Cerebellar nuclear complex (tissue), 1 donor: ENCODE data around the gene MEGF10.
"Not testable (repeated sequence)": the region's sequence is repeated elsewhere in the genome, so short reads cannot be mapped to it uniquely, and the experiment has no call there.

Experiments
- DNase-seq, 2 experiments: peaks; one replicate each; lab custom pipeline; 2025; lab: John Stamatoyannopoulos, UW

Gene MEGF10

GRCh38 chr5:127290019-127290945, at the start of gene MEGF10:
MEGF10 (plus strand) TSS chr5:127290796; CDS start chr5:127331309, 40,513 bp downstream.
- no peak for DNase-seq

GRCh38 chr5:127243011-127243410, 47.6 kb upstream of the MEGF10 start:
- no peak for DNase-seq

DNA sequence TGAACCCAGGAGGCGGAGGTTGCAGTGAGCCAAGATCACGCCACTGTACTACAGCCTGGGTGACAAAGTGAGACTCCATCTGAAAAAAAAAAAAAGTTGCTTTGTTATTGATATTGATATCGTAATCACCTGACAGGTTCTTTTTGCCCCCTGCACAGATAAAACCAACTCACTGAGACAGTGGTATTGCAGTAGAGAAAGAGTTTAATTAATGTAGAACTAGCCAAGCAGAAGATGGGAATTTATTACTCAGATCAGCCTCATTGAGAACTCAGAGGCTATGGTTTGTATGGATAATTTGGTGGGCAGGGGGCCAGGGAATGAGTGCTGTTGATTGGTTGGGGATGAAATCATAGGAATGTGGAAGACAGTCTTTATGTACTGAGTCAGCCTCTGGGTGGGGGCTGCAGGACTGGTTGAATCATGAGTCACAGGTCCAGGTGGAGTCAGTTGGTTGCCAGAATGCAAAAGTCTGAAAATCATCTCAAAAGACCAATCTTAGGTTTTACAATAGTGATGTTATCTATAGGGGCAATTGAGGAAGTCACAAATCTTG, 35.8 kb upstream of the MEGF10 start:
- no peak for DNase-seq

DNA sequence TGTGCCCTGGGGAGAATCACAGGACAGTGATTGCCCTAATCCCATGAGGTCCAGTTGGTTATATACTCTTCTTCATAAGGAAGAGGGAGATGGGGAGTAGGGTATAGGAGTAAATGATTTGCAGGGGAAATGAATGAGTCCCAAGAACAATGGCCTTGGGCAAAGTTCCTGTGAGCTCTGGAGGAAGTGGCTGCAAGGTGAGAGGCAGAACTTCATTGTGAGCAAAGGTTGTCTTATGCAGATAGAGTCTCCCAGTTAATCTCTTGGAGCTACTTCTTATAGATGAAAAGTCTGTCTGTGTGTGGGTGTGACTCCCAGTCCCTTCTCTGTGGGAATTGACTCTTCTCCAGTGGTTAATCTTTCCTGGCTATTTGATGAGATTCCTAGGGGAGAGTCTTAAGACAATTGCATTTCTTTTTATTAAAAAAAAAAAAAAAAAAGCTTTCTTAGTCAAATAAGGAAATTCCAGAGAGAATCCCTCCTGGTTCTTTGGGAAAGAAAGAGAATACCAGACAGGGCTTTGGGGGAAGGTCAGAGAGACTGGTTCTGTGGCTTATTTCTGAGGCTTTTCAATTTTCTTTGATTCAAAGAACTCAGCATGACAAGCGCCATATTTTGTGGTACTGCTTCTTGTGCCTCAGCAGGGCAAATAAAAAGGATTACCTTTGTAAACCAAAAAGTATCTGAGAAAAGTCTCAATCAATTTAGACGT, 33.6 kb upstream of the MEGF10 start:
- DNase-seq = no peak

GRCh38 chr5:127260686-127261085, 29.9 kb upstream of the MEGF10 start:
- DNase-seq = no peak

DNA sequence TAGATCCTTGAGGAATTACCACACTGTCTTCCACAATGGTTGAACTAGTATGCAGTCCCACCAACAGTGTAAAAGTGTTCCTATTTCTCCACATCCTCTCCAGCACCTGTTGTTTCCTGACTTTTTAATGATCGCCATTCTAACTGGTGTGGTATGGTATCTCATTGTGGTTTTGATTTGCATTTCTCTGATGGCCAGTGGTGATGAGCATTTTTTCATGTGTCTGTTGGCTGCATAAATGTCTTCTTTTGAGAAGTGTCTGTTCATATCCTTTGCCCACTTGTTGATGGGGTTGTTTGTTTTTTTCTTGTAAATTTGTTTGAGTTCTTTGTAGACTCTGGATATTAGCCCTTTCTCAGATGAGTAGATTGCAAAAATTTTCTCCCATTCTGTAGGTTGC, 25.1 kb upstream of the MEGF10 start:
- not testable (repeated sequence) for DNase-seq

GRCh38 chr5:127268342-127268741, 22.3 kb upstream of the MEGF10 start:
- not testable (repeated sequence) for DNase-seq

GRCh38 chr5:127270713-127271112, 19.9 kb upstream of the MEGF10 start:
- DNase-seq = not testable (repeated sequence)

DNA sequence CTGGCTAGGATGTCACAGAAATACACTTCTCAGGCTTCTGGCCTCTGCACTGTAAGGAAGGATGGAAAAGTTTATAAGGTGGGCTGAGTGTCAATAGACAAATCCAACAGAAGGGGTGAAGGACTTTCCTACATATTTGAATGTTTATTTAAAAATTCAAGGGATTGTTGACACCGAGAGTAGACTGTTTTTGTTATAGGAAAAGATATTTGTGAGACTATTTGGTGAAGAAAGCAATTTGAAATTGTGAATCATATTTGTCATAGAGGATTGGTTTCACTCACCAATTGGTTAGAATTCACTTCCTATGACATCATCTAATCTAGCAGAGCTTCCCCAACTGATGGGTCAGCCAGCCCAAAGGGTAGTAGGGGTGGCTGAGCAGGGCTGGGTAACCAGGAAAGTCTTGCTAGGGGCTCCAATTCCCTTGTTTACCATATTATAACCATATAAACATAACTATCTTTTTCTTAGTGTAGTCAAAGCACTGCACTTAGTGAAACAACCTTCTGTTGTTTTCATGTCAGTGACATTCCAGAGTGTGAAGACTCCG, 14.9 kb upstream of the MEGF10 start:
- no peak for DNase-seq

GRCh38 chr5:127280491-127281220, 9.9 kb upstream of the MEGF10 start:
- DNase-seq = no peak

DNA sequence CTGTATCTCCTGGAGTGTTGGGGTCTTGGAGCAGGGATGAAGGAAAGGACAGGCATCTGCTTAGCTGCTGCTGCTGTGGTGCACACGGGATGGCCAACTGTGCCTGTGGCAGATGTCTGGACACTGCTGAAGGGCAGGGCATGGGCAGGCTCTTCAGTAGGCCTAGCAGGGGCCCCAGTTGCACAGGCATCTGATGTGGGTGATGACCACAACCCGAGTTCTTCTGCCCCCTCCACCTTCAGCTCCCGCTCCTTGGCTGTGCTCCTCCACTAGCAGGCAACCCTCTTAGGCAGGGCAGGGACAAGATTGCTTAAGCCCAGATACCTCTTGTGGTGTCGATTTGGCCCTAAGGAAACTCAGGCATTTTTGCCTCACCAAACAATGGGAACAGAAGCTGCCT, 9.0 kb upstream of the MEGF10 start:
- no peak for DNase-seq

DNA sequence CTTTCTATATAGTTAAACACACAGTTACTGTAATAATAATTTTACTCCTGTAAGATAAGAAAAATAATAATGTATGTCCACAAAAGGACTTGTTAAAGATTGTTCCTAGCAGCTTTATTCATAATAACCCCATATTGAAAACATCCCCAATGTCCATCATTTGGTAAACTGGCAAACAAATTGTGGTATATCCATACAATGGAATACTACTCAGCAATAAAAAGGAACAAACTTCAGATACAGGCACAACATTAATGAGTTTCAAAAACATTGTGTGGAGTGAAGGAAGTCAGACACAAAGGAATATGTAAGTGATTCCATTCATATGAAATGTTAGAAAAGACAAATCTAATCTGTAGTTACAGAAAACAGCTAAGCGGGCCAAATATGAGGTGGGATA, 1.9 kb upstream of the MEGF10 start:
- DNase-seq = no peak

- DNase-seq = no peak
Observed at GRCh38 chr5:127290946-127291693, 524 bp downstream of the MEGF10 start.

DNA sequence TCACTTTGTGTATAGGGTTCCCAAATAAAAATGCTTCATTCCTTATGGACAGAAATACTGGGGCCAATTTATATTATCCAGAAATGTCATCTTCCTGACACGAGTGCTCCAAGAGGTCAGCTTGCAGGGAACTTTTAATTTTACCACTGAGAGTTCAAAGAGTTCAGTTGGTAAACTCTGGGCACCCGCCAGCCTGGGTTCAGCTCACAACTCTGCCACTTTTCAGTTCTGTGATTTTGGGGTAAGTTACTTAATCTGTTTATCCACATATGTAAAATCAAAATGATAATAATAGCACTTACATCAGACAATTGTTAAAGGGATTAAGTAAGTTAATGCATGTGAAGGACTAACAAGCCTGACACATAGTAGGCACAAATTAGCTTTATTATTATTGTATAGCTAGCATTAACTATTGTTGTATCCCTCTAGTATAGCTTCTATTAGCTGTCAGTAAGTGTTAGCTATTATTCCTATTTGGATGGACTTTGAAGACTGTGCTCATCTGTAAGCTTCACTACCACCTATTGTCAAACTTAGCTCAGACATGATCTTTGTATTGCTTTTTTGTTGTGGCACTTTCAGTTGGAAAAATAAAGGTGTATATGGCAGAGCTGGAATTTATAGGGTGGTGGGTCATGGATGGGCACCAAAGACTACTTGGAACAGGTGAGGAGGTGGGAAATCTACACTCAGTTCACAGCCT, 1.6 kb downstream of the MEGF10 start:
- DNase-seq = no peak

GRCh38 chr5:127293373-127293772, 2.8 kb downstream of the MEGF10 start:
- DNase-seq = no peak

GRCh38 chr5:127294829-127295228, 4.2 kb downstream of the MEGF10 start:
- DNase-seq = no peak

GRCh38 chr5:127295454-127295853, 4.9 kb downstream of the MEGF10 start:
- DNase-seq = no peak

DNA sequence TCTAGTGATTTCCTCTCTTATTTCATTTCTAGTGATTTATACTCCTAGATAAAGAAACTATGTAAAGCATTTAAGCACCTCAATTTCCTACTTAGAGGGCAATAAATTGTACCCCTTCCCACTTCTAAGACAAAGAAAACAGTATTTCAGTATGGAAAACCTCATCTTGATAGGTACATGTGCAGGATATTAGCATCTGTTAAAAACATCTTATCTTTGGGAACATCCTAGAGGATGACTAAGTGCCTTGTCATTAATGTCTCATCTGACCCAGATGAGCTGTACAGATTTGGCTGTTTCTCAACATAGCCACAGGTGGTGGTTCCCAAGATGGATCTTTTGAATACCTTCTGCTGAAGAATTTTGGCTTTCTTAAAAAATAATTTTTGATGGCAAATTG, 5.7 kb downstream of the MEGF10 start:
- no peak for DNase-seq

GRCh38 chr5:127296894-127297293, 6.3 kb downstream of the MEGF10 start:
- DNase-seq = not testable (repeated sequence)

- no peak for DNase-seq
Observed at GRCh38 chr5:127297348-127298035, 6.9 kb downstream of the MEGF10 start.
